HepG2 (cell line): ENCODE data around the gene SKI. TPM values are rescaled to one million over a fixed set of nuclear protein-coding genes. Genes with fewer than 3 reads are reported as not detected.

Source experiments
- ATAC-seq: fragments of 200-7000 bp; cut with Tn5 transposase; 3 replicates; pipeline ENCODE4 v1.9.1; 2020; ENCODE audit warnings: mild to moderate bottlenecking, moderate library complexity
- BruUV-seq: library from RNA; stranded (reverse); fragments of 400-500 nt; replicated peaks from 2 replicates; lab custom pipeline; 2021; lab: Mats Ljungman, UMichigan
- CTCF ChIA-PET: fragments of 300-600 bp; formaldehyde crosslinking; extraction: SDS; loops from one replicate; lab custom pipeline; 2021; ENCODE audit warnings: low total read pairs, inconsistent platforms, low intra/inter-chr PET ratio; lab: Yijun Ruan, JAX
- POLR2A ChIA-PET: fragments of 350-600 bp; sonication (Branson Sonifier 250); formaldehyde crosslinking; loops from one replicate; lab custom pipeline; 2020; ENCODE audit warnings: antibody characterized with exemption, inconsistent platforms; lab: Yijun Ruan, JAX
- DNase-seq: peaks from one replicate; pipeline ENCODE4 v3.0.0-alpha.2; 2015; ENCODE audit warnings: low spot score
- FAIRE-seq: peaks from 3 replicates; lab custom pipeline; 2011; peaks lifted over from hg19 to GRCh38; lab: Jason Lieb, UNC
- H2AFZ ChIP-seq: one replicate; pipeline ENCODE4 v1.6.1; 2011; ENCODE audit warnings: low read length, inconsistent platforms
- H3K27ac ChIP-seq: fragments of 300-600 bp; 3 replicates; pipeline ENCODE4 v1.8.0; 2011; ENCODE audit warnings: mixed run types, mild to moderate bottlenecking, mixed read lengths, low read length, inconsistent platforms; ENCODE audit not compliant: insufficient read depth; ENCODE audit errors: extremely low read length
- H3K27me3 ChIP-seq, 2 experiments: fragments of 200-600 bp in 1 of 2; 2 replicates in 1 of 2; 3 replicates in 1 of 2; pipeline versions ENCODE4 v1.6.0 to v1.8.0; 2011; ENCODE audit warnings: low read length in 2 of 2, mild to moderate bottlenecking in 2 of 2, moderate library complexity in 2 of 2, inconsistent platforms in 1 of 2; ENCODE audit not compliant: insufficient read depth in 2 of 2, control insufficient read depth in 1 of 2
- H3K36me3 ChIP-seq, 2 experiments: fragments of 200-600 bp in 1 of 2; replicated peaks in 1 of 2; 2 replicates in 1 of 2; 3 replicates in 1 of 2; pipeline versions ENCODE4 v1.5.1 to v1.8.0; 2011; ENCODE audit warnings: low read length in 2 of 2, inconsistent platforms in 1 of 2; ENCODE audit not compliant: insufficient read depth in 2 of 2, control insufficient read depth in 1 of 2
- H3K4me1 ChIP-seq: 2 replicates; pipeline ENCODE4 v1.5.1; 2012; ENCODE audit warnings: low read length, inconsistent platforms; ENCODE audit not compliant: insufficient read depth
- H3K4me2 ChIP-seq: 2 replicates; pipeline ENCODE4 v1.6.0; 2011; ENCODE audit warnings: low read depth, low read length, inconsistent platforms
- H3K4me3 ChIP-seq, 3 experiments: fragments of 200-600 bp in 1 of 3; sonication (generic), shearing (Covaris generic) in 1 of 3; replicated peaks in 1 of 3; 2 replicates each; pipeline ENCODE4 v1.5.1; 2011 to 2016; ENCODE audit warnings: low read length in 3 of 3, inconsistent platforms in 2 of 3, low read depth in 2 of 3, mild to moderate bottlenecking in 2 of 3, control low read depth in 1 of 3, mixed read lengths in 1 of 3; ENCODE audit not compliant: insufficient read depth in 1 of 3
- H3K79me2 ChIP-seq: one replicate; pipeline ENCODE4 v1.6.1; 2011; ENCODE audit warnings: low read length, inconsistent platforms; ENCODE audit not compliant: insufficient read depth
- H3K9ac ChIP-seq: 2 replicates; pipeline ENCODE4 v1.6.0; 2011; ENCODE audit warnings: mild to moderate bottlenecking, low read depth, low read length, inconsistent platforms; ENCODE audit not compliant: insufficient read depth
- H3K9me3 ChIP-seq: 2 replicates; pipeline ENCODE4 v1.5.1; 2012; ENCODE audit warnings: mild to moderate bottlenecking, low read length
- H4K20me1 ChIP-seq: 2 replicates; pipeline ENCODE4 v1.6.0; 2011; ENCODE audit warnings: inconsistent platforms, mild to moderate bottlenecking, low read length, moderate library complexity; ENCODE audit not compliant: insufficient read depth
- MNT ChIP-seq: fragments of 450-650 bp; IDR thresholded peaks from 2 replicates; pipeline ENCODE4 v1.6.1; 2016
- MTA1 ChIP-seq: sonication (generic); formaldehyde crosslinking; IDR thresholded peaks from 2 replicates; pipeline ENCODE4 v1.4.0; 2020; ENCODE audit warnings: missing genetic modification reagents, mild to moderate bottlenecking, borderline replicate concordance
- SAP130 ChIP-seq: IDR thresholded peaks from 2 replicates; pipeline ENCODE4 v1.6.1; 2016; ENCODE audit warnings: low read depth
- SMAD9 ChIP-seq: sonication (generic); formaldehyde crosslinking; IDR thresholded peaks from 2 replicates; pipeline ENCODE4 v1.5.1; 2020; ENCODE audit warnings: mild to moderate bottlenecking, missing genetic modification reagents
- SNAI1 ChIP-seq: sonication (generic); formaldehyde crosslinking; IDR thresholded peaks from 2 replicates; pipeline ENCODE4 v1.5.0; 2020; ENCODE audit warnings: mild to moderate bottlenecking, missing genetic modification reagents, borderline replicate concordance
- TP53 ChIP-seq: sonication (generic); formaldehyde crosslinking; conservative IDR thresholded peaks from 2 replicates; pipeline ENCODE4 v1.4.0; 2020; ENCODE audit warnings: missing genetic modification reagents
- ZBTB7A ChIP-seq: sonication (generic); formaldehyde crosslinking; IDR thresholded peaks from 2 replicates; pipeline ENCODE4 v1.8.0; 2022; ENCODE audit warnings: mild to moderate bottlenecking, missing genetic modification reagents
- ZC3H4 ChIP-seq: sonication (generic); formaldehyde crosslinking; IDR thresholded peaks from 2 replicates; pipeline ENCODE4 v1.4.0; 2020; ENCODE audit warnings: missing genetic modification reagents, borderline replicate concordance
- ZMYM3 ChIP-seq: sonication (generic); formaldehyde crosslinking; IDR thresholded peaks from 2 replicates; pipeline ENCODE4 v1.5.1; 2020; ENCODE audit warnings: mild to moderate bottlenecking, missing genetic modification reagents
- ZNF235 ChIP-seq: sonication (generic); formaldehyde crosslinking; IDR thresholded peaks from 2 replicates; pipeline ENCODE4 v1.8.1; 2023; ENCODE audit warnings: mild to moderate bottlenecking, missing genetic modification reagents, borderline replicate concordance
- ZNF639 ChIP-seq: conservative IDR thresholded peaks from 2 replicates; pipeline ENCODE4 v1.6.1; 2018; ENCODE audit warnings: missing genetic modification reagents
- WGBS: methylation state at CpG from one replicate; pipeline ENCODE4 v1.1.6; 2017; ENCODE audit warnings: low lambda C conversion rate; 5-methylcytosine and 5-hydroxymethylcytosine counted together
- in situ Hi-C: cut with HindIII; loops from 2 replicates; pipeline ENCODE4 v1.10.0; 2017; ENCODE audit warnings: low pct_unique_long_range_greater_than_20kb; ENCODE audit not compliant: extremely low pct_ligation_motif_present
- intact Hi-C: fragments of 100-400 bp; cut with micrococcal nuclease; formaldehyde crosslinking; loops from one replicate; pipeline ENCODE4 v1.10.0; 2022; ENCODE audit not compliant: unreplicated experiment
- polyA plus RNA-seq, 8 experiments: library from polyadenylated mRNA; depleted of rRNA in 3 of 8; stranded (reverse) in 7 of 8; unstranded in 1 of 8; fragments of >200 nt; fragmentation: Illumina TruSeq in 4 of 8; extraction: Trizol in 4 of 8; gene quantifications; 2 replicates each; pipeline versions ENCODE4 v1.2.1 to v1.2.3, GENCODE V29; 2011 to 2016; ENCODE audit warnings: low read depth in 4 of 8, missing spikeins in 1 of 8, mixed read lengths in 1 of 8; ENCODE audit not compliant: insufficient read depth in 1 of 8
- total RNA-seq, 5 experiments: library from RNA; depleted of rRNA; stranded (reverse); fragments of >200 nt; fragmentation: Illumina TruSeq; extraction: Trizol; gene quantifications; 2 replicates each; pipeline ENCODE4 v1.2.3, GENCODE V29; 2016; ENCODE audit warnings: low read depth in 1 of 5

Gene SKI
- total and polyA plus RNA-seq, 2 of the 13 experiments (the other 11 are each of a cell fraction or from before 2014, with no cell fraction given), result 4.7 to 6.9 TPM

- ChIA-PET POLR2A (no interaction called here), CTCF (no interaction called here)
- in situ Hi-C loops (no loop called here), intact Hi-C loops (no loop called here)
- Histone ChIP-seq H2AFZ (no peak overlapping the region), H3K4me2 (no peak overlapping the region), H3K4me1 (no peaks in the 10 kb centered on the region), H3K27me3 (peaks cover 25 to 68% of the 10 kb centered on the region in 2 experiments; a peak in 4 of 5 replicates), H3K36me3 (no peaks in the 10 kb centered on the region), H3K4me3 (no peak overlapping the region), H3K79me2 (no peaks in the 10 kb centered on the region), H3K9me3 (no peaks in the 10 kb centered on the region), H4K20me1 (no peaks in the 10 kb centered on the region), H3K9ac (no peak overlapping the region), H3K27ac (no peak overlapping the region)
- DNase-seq, result no peak
- no TSS peak for BruUV-seq
- WGBS, result 54% methylated on average over 25 of the region's 29 CpGs
- no peak for FAIRE-seq
- TF ChIP-seq ZC3H4 (CRISPR knock-in tag), result no peak
- no peak for ATAC-seq
Measured at GRCh38 chr1:2341706-2342383, 113.7 kb downstream of the SKI start.

GRCh38 chr1:2342384-2343022 is 114.4 kb downstream of the SKI start:
- no peak for TF ChIP-seq TP53 (CRISPR knock-in tag)
- no peak for TF ChIP-seq ZNF235 (CRISPR knock-in tag)
- no peak for TF ChIP-seq ZNF639
- no peak for TF ChIP-seq ZMYM3 (CRISPR knock-in tag)
- TF ChIP-seq SAP130 (CRISPR knock-in tag), result no peak
- TF ChIP-seq SMAD9 (CRISPR knock-in tag), result no peak
- TF ChIP-seq SNAI1 (CRISPR knock-in tag), result no peak
- no peak for TF ChIP-seq MNT
- TF ChIP-seq ZBTB7A (CRISPR knock-in tag), result no peak
- TF ChIP-seq MTA1 (CRISPR knock-in tag), result no peak
- TF ChIP-seq, all 625 proteins: peak for 0
- CTCF ChIA-PET, result no interaction called here
- POLR2A ChIA-PET, result no interaction called here
- ATAC-seq, result no peak
- no peak for DNase-seq
- Histone ChIP-seq H3K4me2 (no peak overlapping the region), H3K4me1 (peaks cover 2% of the 10 kb centered on the region; the same call in 1 of the 2 replicates), H3K27ac (no peak overlapping the region), H3K9me3 (no peaks in the 10 kb centered on the region), H3K4me3 (no peak overlapping the region), H3K9ac (no peak overlapping the region), H3K36me3 (no peaks in the 10 kb centered on the region), H4K20me1 (no peaks in the 10 kb centered on the region), H3K27me3 (peaks cover 23 to 67% of the 10 kb centered on the region in 2 experiments; a peak in 4 of 5 replicates), H3K79me2 (no peaks in the 10 kb centered on the region), H2AFZ (no peak overlapping the region)
- intact Hi-C loops, result no loop called here
- WGBS, result 52% methylated on average over 14 of the region's 21 CpGs
- in situ Hi-C loops, result no loop called here
- no TSS peak for BruUV-seq
- FAIRE-seq, result no peak
